ENCODE measurements around the gene MOB3B. TPM values are rescaled to one million over a fixed set of nuclear protein-coding genes. Genes with fewer than 3 reads are reported as not detected.

MOB3B gene
- total RNA-seq, 2 donors from 2014 or later = 4.3 to 6.0 TPM

DNA sequence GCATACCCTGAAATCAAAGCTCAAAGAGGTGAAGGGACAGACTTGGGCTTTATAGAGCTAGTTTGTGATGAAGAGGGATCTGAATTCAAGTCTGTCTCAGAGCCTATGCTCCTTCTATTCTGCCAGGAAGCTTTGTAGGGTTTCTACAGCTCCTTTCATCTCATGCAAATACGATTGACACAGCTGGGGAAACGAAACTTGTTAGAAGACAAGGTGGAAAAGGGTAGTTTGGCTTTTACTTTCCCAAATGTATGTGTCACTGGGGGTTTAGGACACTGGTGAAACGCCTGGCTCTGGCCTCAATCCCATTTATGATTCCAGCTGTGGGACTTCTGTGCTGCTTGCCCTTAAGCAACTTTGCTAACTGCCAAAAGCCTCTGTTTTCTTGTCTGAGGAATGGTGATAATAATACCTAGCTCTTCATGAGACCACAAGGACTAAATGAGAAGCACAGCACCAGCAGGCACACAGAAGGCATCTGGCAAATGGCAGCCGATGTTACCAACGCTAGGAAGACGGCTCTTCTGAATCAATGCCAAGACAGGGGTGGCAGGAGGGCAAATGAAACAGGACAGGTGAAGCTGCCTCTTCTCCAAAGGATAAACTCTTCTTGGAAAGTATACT is 162.3 kb downstream of the MOB3B start:
- 68 to 75% methylated on average over 6 of the region's 6 CpGs for WGBS, 2 donors
- no peak for DNase-seq
- H3K9me3 ChIP-seq = no peaks in the 10 kb centered on the region
- no peaks in the 10 kb centered on the region for H3K27me3 ChIP-seq
- no peak overlapping the region for H3K27ac ChIP-seq
- H3K36me3 ChIP-seq (replicated peaks in 1 of 2; ENCODE audit: insufficient read depth in 1 of 2, low read depth in 2 of 2) = no peaks in the 10 kb centered on the region
- TF ChIP-seq POLR2A (IDR thresholded peaks at IDR 0.05) = no peak
- TF ChIP-seq, protein P1, sequence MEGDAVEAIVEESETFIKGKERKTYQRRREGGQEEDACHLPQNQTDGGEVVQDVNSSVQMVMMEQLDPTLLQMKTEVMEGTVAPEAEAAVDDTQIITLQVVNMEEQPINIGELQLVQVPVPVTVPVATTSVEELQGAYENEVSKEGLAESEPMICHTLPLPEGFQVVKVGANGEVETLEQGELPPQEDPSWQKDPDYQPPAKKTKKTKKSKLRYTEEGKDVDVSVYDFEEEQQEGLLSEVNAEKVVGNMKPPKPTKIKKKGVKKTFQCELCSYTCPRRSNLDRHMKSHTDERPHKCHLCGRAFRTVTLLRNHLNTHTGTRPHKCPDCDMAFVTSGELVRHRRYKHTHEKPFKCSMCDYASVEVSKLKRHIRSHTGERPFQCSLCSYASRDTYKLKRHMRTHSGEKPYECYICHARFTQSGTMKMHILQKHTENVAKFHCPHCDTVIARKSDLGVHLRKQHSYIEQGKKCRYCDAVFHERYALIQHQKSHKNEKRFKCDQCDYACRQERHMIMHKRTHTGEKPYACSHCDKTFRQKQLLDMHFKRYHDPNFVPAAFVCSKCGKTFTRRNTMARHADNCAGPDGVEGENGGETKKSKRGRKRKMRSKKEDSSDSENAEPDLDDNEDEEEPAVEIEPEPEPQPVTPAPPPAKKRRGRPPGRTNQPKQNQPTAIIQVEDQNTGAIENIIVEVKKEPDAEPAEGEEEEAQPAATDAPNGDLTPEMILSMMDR (IDR thresholded peaks at IDR 0.05) = no peak
- peaks cover 56% of the 10 kb centered on the region for H3K4me1 ChIP-seq
- no peak overlapping the region for H3K4me3 ChIP-seq
- no peak for ATAC-seq
- intact Hi-C loops (cut with DNase I) = no loop called here

DNA sequence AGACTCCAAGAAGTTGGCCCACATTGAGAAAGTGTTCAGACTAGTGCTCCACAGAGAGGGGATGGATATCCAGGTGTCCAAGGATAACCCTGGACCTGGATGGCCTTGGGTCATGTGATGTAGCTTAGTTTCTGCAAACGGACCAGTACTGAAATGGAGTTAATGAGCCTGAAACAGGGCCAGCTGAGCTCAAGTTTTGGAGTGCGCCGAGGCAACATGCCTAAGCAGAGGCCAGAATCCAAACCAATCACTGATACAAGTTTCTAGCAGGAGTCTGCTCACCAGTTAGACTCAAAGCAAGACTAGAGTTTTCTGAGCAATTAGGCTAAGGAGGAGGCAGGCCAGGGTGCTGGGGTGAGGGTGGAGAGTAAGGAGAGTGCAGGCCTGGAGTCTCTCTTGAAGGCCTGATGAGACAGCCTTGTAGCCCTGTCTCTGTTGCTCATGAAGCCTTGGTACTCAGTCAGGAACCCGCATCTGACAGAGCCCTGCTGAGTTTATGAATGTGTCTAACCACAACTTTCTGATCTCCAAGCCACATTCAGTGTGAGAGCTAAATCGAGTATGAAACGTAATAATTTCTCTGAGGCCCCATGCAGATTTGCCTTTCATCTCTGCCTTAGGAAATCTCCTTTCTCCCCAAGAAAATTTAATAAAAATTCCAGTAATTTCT is 163.8 kb downstream of the MOB3B start:
- no peak for TF ChIP-seq POLR2A (IDR thresholded peaks at IDR 0.05)
- TF ChIP-seq, protein P1 (IDR thresholded peaks at IDR 0.05) = no peak
- no peak for ATAC-seq
- DNase-seq = no peak
- Histone ChIP-seq H3K27ac (peak overlapping the region in 2 of 4 donors; percentile 2 to 23), H3K36me3 (replicated peaks in 1 of 2; ENCODE audit: insufficient read depth in 1 of 2, low read depth in 2 of 2) (no peaks in the 10 kb centered on the region), H3K4me3 (no peak overlapping the region), H3K4me1 (peaks cover 56% of the 10 kb centered on the region), H3K27me3 (no peaks in the 10 kb centered on the region), H3K9me3 (no peaks in the 10 kb centered on the region)
- WGBS, 2 donors = 51 to 63% methylated on average over 6 of the region's 6 CpGs
- intact Hi-C loops (cut with DNase I) = no loop called here

DNA sequence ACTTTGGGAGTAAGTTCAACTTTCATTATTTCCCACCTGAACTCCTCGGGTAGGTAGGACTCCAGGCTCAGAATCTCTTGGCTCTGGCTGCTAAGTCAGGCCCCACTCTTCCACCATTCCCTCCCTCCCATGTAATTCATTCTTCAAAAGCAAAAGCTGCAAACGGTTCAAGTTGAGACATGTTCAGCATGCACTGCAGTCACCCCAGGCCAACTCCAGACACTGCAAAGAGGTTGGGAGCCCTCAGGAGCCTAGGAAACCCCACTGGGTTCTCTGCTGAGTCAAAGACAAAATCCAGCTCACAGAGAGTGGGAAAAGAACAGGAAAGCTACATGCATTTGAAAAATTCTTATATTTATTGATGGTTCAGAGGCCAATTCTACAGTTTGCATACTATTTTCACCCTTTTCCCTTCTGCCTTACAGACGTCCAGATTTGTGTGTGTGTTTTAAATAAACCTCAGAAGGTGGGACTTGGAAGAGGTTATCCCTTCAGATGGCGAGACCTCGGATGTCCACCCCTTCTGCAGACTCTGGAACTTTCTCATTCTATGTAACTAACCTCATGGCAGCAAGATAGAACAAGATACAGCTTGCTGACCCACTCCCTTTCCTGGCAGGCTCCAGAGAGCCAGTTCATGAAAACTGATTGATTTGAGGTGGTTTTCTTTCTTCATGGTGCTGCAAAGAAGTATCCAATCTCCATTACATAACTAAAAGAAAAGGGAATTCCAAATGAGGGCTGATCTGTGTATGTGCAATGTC is 167.0 kb downstream of the MOB3B start:
- Histone ChIP-seq H3K4me1 (peaks cover 49% of the 10 kb centered on the region), H3K27me3 (no peaks in the 10 kb centered on the region), H3K9me3 (no peaks in the 10 kb centered on the region), H3K36me3 (replicated peaks in 1 of 2; ENCODE audit: insufficient read depth in 1 of 2, low read depth in 2 of 2) (no peaks in the 10 kb centered on the region), H3K27ac (no peak overlapping the region), H3K4me3 (no peak overlapping the region)
- ATAC-seq (no peak), DNase-seq (no peak)
- intact Hi-C loops (cut with DNase I) = no loop called here
- WGBS, 2 donors = 60 to 67% methylated on average over 5 of the region's 5 CpGs
- TF ChIP-seq, protein P1 (IDR thresholded peaks at IDR 0.05) = no peak
- no peak for TF ChIP-seq POLR2A (IDR thresholded peaks at IDR 0.05)

DNA sequence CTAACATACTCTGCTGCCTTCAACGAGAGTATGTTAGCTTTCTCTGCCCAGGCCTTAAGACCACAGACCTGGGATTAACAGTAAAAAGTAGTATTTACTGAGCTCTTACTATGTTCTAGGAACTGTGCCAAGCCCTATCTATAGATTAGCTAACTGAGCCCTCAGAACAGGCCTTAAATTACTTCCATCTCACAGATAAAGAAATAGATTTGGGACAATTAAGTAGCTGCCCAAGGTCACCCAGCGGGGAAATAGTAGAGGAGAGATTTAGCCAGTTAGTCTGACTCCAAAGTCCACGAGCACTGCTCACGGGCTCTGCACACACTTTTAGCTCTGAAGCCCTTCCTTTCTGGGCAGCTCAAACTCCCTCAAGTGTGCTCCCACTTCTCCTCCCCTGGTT is 168.1 kb downstream of the MOB3B start:
- DNase-seq (peak in 1 of 4 donors; percentile 43), ATAC-seq (peak; percentile 46)
- H3K9me3 ChIP-seq = no peaks in the 10 kb centered on the region
- H3K4me1 ChIP-seq = peaks cover 55% of the 10 kb centered on the region
- H3K27ac ChIP-seq = peak overlapping the region in 1 of 4 donors; percentile 20
- TF ChIP-seq, protein P1 (IDR thresholded peaks at IDR 0.05) = no peak
- no peak for TF ChIP-seq POLR2A (IDR thresholded peaks at IDR 0.05)
- intact Hi-C loops (cut with DNase I) = no loop called here
- H3K4me3 ChIP-seq = no peak overlapping the region
- H3K36me3 ChIP-seq (replicated peaks in 1 of 2; ENCODE audit: insufficient read depth in 1 of 2, low read depth in 2 of 2) = no peaks in the 10 kb centered on the region
- WGBS, 2 donors = 25 to 27% methylated on average over 4 of the region's 4 CpGs
- no peaks in the 10 kb centered on the region for H3K27me3 ChIP-seq
